Frontal cortex (tissue), 4 donors: ENCODE measurements around the gene BCR. TPM values are rescaled to one million over a fixed set of nuclear protein-coding genes. Genes with fewer than 3 reads are reported as not detected.

Source experiments
- DNase-seq, 2 donors: peaks; one replicate each; pipeline ENCODE4 v3.0.0; 2012; ENCODE audit warnings: low spot score in 2 of 2
- FAIRE-seq: peaks from 2 replicates; lab custom pipeline; 2012; peaks lifted over from hg19 to GRCh38; lab: Jason Lieb, UNC
- total RNA-seq: library from RNA; depleted of rRNA; stranded (reverse); fragments of >200 nt; gene quantifications from one replicate; pipeline ENCODE4 v1.2.3, GENCODE V29; 2014
- donor health status: control.
- donor health status: control.
- donor health status: control.

The BCR gene
- total RNA-seq, 1 donor from 2014 or later = 46.1 TPM

DNA sequence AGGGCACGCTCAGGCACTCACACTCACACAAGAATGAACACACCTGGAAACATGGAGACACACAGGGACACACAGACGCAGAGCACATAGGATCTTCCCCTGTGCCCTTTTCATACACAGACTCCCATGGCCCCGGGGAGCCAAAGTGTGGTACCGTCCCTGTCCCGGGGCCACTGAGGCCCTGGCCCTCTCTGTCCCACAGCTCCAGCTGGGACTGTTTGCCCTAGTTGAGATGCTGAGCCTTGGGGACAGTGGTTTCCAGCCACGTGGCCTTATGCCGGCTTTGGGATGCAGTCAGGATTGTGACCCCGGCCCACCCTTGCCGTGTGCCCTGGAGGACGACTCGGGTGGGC, 100.7 kb downstream of the BCR start:
- FAIRE-seq (no peak), DNase-seq (no peak)

DNA sequence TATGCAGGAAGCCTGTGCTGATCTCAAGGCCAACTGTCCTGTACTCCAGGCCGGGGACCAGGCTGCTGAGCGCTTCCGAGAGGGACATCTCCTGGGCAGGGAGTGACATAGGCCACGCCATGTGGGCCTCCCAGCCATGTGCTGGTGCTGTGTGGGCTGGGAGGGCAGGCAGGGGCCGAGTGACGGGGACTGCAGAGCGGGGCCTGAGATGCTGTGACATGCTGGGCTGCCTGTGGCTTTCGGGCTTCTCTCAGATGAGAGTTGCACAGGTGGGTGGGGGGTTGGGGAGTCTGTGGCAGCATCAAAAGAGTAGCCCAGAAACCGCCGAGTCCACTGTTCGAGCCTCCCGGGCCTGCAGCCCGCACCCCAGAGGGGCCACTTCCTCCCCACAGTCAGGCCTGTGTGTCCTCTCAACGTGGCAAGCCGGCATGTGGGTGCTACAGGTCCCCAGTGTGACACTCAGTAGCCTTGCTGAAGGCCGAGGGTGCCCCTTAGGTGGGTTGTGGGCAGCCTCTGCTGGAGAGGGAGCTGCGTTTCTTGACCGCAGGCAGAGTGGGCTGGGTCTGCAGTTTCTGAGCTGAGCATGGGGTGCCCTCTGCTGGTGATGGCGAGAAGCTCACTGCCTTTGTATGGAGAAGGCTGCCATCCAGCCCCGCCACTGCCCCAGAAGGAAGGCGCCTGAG, 101.2 kb downstream of the BCR start:
- FAIRE-seq (no peak), DNase-seq (peak; percentile 75 to 90)

GRCh38 chr22:23282089-23282501, 101.8 kb downstream of the BCR start:
- no peak for FAIRE-seq
- peak in 1 of 2 donors; percentile 73 for DNase-seq

DNA sequence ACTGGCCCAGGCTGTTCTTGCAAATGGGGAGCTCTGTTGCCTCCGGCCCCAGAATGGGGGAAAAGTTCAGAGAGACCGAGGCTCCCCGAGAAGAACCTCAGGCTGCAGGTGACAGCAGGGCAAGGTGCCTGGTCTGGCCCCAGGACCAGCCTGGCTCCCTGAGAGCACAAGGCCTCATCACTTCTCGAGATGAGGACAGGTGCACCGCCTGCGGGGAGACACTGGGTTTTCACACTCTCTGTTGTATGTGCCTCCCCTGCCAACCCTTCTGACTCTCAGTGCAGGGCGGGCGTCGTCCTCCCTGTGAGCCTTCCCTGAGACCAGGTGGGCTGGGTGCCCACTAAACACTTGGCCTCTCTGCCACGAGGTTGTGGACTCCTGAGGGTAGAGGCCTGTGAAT, 102.2 kb downstream of the BCR start:
- DNase-seq (no peak), FAIRE-seq (no peak)

DNA sequence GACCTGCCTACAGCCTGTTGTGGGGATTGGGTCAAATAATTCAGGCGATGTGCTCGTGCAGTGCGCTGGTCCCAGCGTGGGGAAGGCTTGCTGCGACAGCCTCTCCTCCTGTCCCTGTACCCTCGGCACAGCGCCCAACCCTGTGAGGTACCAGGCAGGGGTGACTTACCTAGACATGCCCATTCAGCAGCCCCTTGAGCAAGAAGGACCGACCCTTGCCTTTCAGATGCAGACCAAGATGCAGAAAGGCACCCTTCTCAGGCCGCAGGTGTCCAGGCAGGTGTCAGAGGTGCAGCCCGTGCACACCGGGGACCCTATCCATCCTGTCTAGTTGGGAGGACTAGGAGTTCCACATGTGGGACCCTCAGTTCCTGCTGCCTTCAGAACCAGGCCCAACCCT, 102.7 kb downstream of the BCR start:
- FAIRE-seq (no peak), DNase-seq (no peak)

GRCh38 chr22:23283591-23284503, 103.5 kb downstream of the BCR start:
- no peak for FAIRE-seq

DNA sequence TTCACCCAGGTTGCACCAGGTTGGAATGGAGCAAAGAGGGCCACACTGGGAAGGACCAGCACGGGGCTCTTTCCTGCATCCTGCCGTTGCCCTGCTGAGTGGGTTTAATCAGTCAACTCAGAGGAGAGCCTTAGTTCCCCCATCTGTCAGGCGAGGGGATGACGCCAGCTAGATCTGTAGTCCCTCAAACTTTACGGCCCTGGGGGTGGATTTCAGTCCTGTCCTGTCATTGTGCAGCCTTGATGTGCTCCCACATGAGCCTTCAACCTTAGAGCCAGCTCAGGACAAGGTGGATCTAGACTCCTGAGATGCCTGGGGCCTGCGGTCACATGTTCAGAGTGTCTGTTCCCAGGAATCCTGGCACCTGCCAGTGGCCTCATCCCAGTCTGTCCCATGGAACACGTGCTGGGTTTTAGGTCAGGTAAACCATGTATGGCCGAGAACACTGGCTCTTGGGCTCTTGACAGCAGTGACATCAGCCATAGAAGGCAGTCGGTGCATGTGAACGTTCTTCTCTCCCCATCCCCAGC, 104.3 kb downstream of the BCR start:
- DNase-seq (no peak), FAIRE-seq (no peak)

More at GRCh38 chr22:23283591-23284503, 103.5 kb downstream of the BCR start:
- DNase-seq = no peak

GRCh38 chr22:23285236-23285635, 104.9 kb downstream of the BCR start:
- FAIRE-seq (no peak), DNase-seq (no peak)

DNA sequence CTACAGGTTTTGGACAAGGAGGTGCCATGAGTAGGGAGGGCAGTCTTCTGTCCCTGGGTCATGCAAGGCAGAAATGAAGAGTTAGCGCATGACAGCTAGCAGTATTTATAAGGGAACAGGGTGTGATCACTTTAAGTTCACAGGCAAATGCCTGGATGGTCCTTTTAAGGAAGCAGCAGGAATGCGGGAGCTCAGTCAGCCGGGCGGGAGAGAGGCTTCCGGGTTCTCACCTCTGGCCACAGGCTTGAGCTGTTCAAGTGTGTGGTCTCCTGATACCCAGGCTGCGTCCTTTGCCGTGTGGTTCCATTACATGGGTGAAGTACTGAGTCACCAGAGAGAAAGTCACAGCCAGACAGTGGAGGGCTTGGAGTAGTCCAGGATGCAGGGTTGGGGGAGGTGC, 105.4 kb downstream of the BCR start:
- no peak for FAIRE-seq
- no peak for DNase-seq

DNA sequence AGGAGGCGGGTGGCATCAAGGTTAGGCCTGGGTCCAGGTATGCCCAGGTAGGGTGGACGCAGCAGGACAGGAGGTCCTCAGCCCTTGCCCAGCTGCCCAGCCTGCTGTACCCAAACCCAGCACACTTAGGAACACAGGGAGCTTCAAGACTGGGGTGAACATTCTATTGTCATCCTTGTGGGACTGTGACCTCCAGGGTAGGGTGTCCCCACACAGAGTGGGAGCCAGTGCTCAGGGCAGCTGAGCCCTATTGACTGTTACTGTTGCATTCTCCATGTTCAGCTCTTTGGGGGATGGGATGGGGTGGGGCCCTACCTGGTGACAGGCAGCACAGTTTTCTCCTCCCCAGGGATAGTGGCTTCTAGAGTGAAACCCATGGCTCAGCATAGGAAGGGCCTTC, 106.0 kb downstream of the BCR start:
- no peak for DNase-seq
- FAIRE-seq = no peak

GRCh38 chr22:23287136-23288095, 107.1 kb downstream of the BCR start:
- DNase-seq = no peak
- FAIRE-seq = no peak

GRCh38 chr22:23288301-23289129, 108.2 kb downstream of the BCR start:
- DNase-seq = no peak
- no peak for FAIRE-seq

- FAIRE-seq (no peak), DNase-seq (no peak)
Measured at GRCh38 chr22:23289130-23289503, 108.8 kb downstream of the BCR start.

- FAIRE-seq (no peak), DNase-seq (peak in 1 of 2 donors; percentile 73)
Measured at GRCh38 chr22:23289851-23290724, 109.8 kb downstream of the BCR start.

- no peak for FAIRE-seq
- DNase-seq = no peak
Measured at GRCh38 chr22:23291806-23292452, 111.6 kb downstream of the BCR start.

GRCh38 chr22:23292453-23293350, 112.4 kb downstream of the BCR start:
- DNase-seq (no peak), FAIRE-seq (no peak)

DNA sequence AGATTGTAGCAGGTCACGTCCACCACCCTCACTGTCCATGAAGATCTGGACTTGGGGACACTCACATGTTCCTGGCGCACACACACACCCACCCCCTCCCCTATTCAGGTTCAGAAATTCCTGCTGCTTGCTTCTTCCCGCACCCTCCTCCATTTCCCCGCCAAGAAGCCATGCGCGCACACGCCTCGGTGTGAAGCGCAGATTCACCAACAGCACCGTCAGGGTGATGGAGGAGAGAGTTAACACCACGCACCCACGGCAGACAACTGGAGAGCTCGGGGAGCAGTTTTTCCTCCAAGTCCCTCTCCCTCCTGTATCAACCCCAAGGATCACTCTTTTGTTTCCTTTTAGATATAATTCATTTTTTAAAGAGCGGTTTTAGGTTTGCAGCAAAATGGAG, 113.4 kb downstream of the BCR start:
- DNase-seq = no peak
- FAIRE-seq = no peak
